ENCODE data around the gene ATP2B2.

DNA sequence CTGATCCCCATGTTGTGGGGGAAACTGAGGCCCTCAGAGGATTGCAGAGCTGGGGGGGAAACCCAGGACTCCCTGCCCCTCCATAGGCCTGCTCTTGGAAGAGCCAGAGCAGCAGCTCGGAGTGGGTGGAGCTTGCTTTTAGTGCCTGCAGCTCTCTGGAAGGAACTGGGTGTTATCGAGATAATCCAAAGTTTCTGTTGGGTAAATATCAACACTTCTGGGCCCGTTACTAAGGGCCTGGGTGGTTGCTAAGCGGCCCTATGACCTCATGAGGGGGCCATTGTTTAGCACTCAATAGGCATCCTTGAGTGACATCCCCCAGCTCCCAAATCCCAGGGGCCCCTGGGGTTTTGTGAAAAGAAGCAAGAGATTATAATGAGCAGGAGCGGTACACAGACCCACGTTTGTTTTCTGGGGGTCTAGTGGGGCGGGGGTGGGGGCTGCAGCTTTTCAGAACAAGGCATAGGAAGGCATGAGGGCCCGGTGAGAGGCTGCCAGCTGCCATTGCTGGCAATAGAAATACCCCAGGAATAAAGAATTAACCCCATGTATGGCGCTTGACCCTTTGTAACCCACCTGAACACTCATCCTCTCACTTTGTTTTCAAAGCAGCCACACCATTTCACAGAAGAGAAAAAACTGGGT is 48.3 kb upstream of the ATP2B2 start:
- TF ChIP-seq, protein P1, sequence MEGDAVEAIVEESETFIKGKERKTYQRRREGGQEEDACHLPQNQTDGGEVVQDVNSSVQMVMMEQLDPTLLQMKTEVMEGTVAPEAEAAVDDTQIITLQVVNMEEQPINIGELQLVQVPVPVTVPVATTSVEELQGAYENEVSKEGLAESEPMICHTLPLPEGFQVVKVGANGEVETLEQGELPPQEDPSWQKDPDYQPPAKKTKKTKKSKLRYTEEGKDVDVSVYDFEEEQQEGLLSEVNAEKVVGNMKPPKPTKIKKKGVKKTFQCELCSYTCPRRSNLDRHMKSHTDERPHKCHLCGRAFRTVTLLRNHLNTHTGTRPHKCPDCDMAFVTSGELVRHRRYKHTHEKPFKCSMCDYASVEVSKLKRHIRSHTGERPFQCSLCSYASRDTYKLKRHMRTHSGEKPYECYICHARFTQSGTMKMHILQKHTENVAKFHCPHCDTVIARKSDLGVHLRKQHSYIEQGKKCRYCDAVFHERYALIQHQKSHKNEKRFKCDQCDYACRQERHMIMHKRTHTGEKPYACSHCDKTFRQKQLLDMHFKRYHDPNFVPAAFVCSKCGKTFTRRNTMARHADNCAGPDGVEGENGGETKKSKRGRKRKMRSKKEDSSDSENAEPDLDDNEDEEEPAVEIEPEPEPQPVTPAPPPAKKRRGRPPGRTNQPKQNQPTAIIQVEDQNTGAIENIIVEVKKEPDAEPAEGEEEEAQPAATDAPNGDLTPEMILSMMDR (IDR thresholded peaks at IDR 0.05), result no peak
- no peak for TF ChIP-seq POLR2A (IDR thresholded peaks at IDR 0.05)

Measured in tibial nerve (tissue), 3 donors.